HG02588 (cell line): ENCODE data around the gene PSMD14.

ENCODE experiments used
- ATAC-seq: cut with Tn5 transposase; IDR thresholded peaks from one replicate; pipeline ENCODE4 v1.9.1; 2021; ENCODE audit warnings: mild to moderate bottlenecking, moderate library complexity; ENCODE audit not compliant: unreplicated experiment

Gene PSMD14

GRCh38 chr2:161418275-161418714 is 110.1 kb downstream of the PSMD14 start:
- no peak for ATAC-seq

- no peak for ATAC-seq
Measured at GRCh38 chr2:161418715-161419637, 110.8 kb downstream of the PSMD14 start.

- no peak for ATAC-seq
Measured at GRCh38 chr2:161419638-161420190, 111.5 kb downstream of the PSMD14 start.

- ATAC-seq, result no peak
Measured at GRCh38 chr2:161420406-161421074, 112.3 kb downstream of the PSMD14 start.

GRCh38 chr2:161421686-161422085 is 113.5 kb downstream of the PSMD14 start:
- no peak for ATAC-seq

GRCh38 chr2:161422816-161423403 is 114.7 kb downstream of the PSMD14 start:
- ATAC-seq, result no peak

- ATAC-seq, result no peak
Measured at GRCh38 chr2:161423421-161424393, 115.5 kb downstream of the PSMD14 start.

- ATAC-seq, result no peak
Measured at GRCh38 chr2:161424394-161424769, 116.2 kb downstream of the PSMD14 start.

GRCh38 chr2:161424891-161425727 is 116.9 kb downstream of the PSMD14 start:
- ATAC-seq, result no peak

- no peak for ATAC-seq
Measured at GRCh38 chr2:161425728-161426454, 117.7 kb downstream of the PSMD14 start.

- no peak for ATAC-seq
Measured at GRCh38 chr2:161426455-161426921, 118.3 kb downstream of the PSMD14 start.

- no peak for ATAC-seq
Measured at GRCh38 chr2:161426922-161427663, 118.9 kb downstream of the PSMD14 start.

GRCh38 chr2:161427664-161428587 is 119.7 kb downstream of the PSMD14 start:
- ATAC-seq, result no peak

GRCh38 chr2:161430386-161430785 is 122.2 kb downstream of the PSMD14 start:
- ATAC-seq, result no peak

GRCh38 chr2:161432107-161432506 is 123.9 kb downstream of the PSMD14 start:
- ATAC-seq, result no peak

- ATAC-seq, result no peak
Measured at GRCh38 chr2:161434118-161434517, 125.9 kb downstream of the PSMD14 start.

GRCh38 chr2:161436411-161436810 is 128.2 kb downstream of the PSMD14 start:
- no peak for ATAC-seq
